Stimulated activated memory B cell treated with anti-CD40 and anti-IgM and Interleukin-4, amounts not matched to agents 10 μg/mL and 1 μg/mL and 100 μg/mL, for 72 hours (primary cell): ENCODE measurements around the gene CACNA2D3.
"Not testable (repeated sequence)": the region's sequence is repeated elsewhere in the genome, so short reads cannot be mapped to it uniquely, and the experiment has no call there.

ENCODE experiments used
- ATAC-seq: fragments of 150-1000 bp; cut with Tn5 transposase; 2 replicates; pipeline ENCODE4 v1.10.0; 2021
- H3K27ac Mint-ChIP-seq: one replicate; pipeline ENCODE4 v1.8.0; 2022; ENCODE audit warnings: mild to moderate bottlenecking, mixed read lengths
- H3K27me3 Mint-ChIP-seq: one replicate; pipeline ENCODE4 v1.8.0; 2022; ENCODE audit warnings: mixed read lengths
- H3K36me3 Mint-ChIP-seq: one replicate; pipeline ENCODE4 v1.8.0; 2022; ENCODE audit warnings: mixed read lengths
- H3K4me1 Mint-ChIP-seq: one replicate; pipeline ENCODE4 v1.8.0; 2022; ENCODE audit warnings: mixed read lengths
- H3K4me3 Mint-ChIP-seq: one replicate; pipeline ENCODE4 v1.8.0; 2022; ENCODE audit warnings: mild to moderate bottlenecking, moderate library complexity, mixed read lengths
- H3K9me3 Mint-ChIP-seq: one replicate; pipeline ENCODE4 v1.8.0; 2022; ENCODE audit warnings: mixed read lengths

CACNA2D3 gene

GRCh38 chr3:55077726-55078125 is 955.4 kb downstream of the CACNA2D3 start:
- no peak for ATAC-seq
- H3K27me3 Mint-ChIP-seq = no peaks in the 10 kb centered on the region
- H3K9me3 Mint-ChIP-seq = peaks cover 3% of the 10 kb centered on the region
- no peaks in the 10 kb centered on the region for H3K4me1 Mint-ChIP-seq
- no peak overlapping the region for H3K4me3 Mint-ChIP-seq
- H3K36me3 Mint-ChIP-seq = no peaks in the 10 kb centered on the region
- H3K27ac Mint-ChIP-seq = no peak overlapping the region

DNA sequence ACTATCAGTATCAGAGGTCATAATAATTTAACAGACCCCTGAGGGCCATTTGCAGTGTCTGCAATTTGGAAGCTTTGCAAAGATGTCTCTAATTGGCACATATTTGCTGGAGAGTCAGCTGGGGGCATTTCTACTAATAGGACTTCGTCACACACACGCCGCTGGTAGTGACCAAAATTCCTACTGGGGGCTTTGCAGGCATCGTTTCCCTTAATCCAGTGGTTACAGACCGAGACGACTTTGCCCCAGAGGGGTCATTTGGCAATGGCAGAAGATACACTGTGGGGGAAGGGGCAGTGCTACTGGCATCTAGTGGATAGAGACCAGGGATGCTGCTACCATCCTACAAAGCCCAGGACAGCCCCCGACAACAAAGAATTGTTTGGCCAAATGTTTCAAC is 956.5 kb downstream of the CACNA2D3 start:
- Mint-ChIP-seq H3K27me3 (no peaks in the 10 kb centered on the region), H3K4me3 (no peak overlapping the region), H3K9me3 (peaks cover 3% of the 10 kb centered on the region), H3K4me1 (no peaks in the 10 kb centered on the region), H3K27ac (no peak overlapping the region), H3K36me3 (no peaks in the 10 kb centered on the region)
- no peak for ATAC-seq

- Mint-ChIP-seq H3K27me3 (no peaks in the 10 kb centered on the region), H3K4me3 (no peak overlapping the region), H3K36me3 (no peaks in the 10 kb centered on the region), H3K4me1 (no peaks in the 10 kb centered on the region), H3K27ac (no peak overlapping the region), H3K9me3 (peaks cover 6% of the 10 kb centered on the region)
- no peak for ATAC-seq
These were observed 962.9 kb downstream of the CACNA2D3 start for GRCh38 chr3:55085231-55085630.

DNA sequence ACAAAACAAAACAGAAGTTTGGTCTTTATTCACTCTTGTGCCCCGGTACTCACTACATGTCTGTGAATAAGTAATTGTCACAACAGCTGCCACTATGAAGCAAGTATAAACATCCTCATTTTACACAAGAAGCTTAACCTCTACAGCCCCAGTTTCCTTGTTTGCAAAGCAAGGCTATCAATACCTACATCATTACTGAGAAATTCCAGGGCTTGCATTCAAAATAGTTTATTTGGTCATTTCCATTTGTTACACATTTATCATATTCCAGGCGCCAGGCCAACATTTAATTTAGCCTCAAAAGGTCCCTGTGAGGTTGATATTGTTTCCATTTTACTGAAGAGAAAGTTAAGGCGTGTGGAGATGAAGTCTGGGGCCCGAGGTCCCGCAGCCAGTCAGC is 966.9 kb downstream of the CACNA2D3 start:
- H3K27ac Mint-ChIP-seq = no peak overlapping the region
- peaks cover 6% of the 10 kb centered on the region for H3K9me3 Mint-ChIP-seq
- H3K4me1 Mint-ChIP-seq = no peaks in the 10 kb centered on the region
- no peak for ATAC-seq
- H3K36me3 Mint-ChIP-seq = no peaks in the 10 kb centered on the region
- H3K4me3 Mint-ChIP-seq = no peak overlapping the region
- H3K27me3 Mint-ChIP-seq = no peaks in the 10 kb centered on the region

DNA sequence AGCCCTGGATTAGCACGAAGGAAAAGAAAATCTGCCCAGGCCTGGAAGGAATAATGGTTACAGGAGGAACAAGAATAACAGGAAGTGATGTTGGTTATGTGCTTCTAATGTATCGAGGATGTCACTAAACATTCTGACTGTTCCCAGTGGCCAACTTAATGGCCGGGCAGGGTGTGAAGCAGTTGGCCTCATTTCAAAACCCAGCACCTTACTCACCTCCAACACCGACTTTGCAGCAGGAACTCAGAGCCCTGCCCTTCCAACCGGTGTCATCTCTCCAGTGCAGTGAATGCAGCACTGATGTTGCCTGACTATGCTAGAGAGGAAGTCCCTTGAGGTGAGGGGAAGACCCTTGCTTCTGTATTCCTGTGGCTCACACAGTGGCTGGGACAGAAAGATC is 967.9 kb downstream of the CACNA2D3 start:
- ATAC-seq = no peak
- no peaks in the 10 kb centered on the region for H3K4me1 Mint-ChIP-seq
- H3K4me3 Mint-ChIP-seq = no peak overlapping the region
- H3K36me3 Mint-ChIP-seq = no peaks in the 10 kb centered on the region
- H3K9me3 Mint-ChIP-seq = peaks cover 6% of the 10 kb centered on the region
- no peaks in the 10 kb centered on the region for H3K27me3 Mint-ChIP-seq
- H3K27ac Mint-ChIP-seq = no peak overlapping the region

DNA sequence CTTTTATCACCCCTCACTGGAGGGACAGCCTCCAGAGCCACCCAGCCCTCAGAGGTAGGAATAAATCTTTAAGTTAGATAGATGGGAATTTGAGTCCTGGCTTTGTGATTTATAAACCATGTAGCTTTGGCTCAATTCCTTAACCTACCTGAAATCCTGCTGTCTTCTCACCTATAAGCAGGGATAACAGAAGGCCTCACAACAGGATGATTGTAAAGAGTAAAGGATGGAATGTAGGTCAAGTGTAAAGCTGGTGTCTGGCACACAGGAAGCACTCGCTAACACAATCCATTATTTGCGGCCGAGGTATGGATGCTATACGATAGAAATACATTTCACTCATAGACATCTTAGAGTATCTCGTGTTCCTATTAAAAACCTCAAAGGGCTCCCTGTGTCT is 968.4 kb downstream of the CACNA2D3 start:
- no peak for ATAC-seq
- Mint-ChIP-seq H3K27me3 (no peaks in the 10 kb centered on the region), H3K4me1 (no peaks in the 10 kb centered on the region), H3K36me3 (no peaks in the 10 kb centered on the region), H3K4me3 (no peak overlapping the region), H3K9me3 (peaks cover 6% of the 10 kb centered on the region), H3K27ac (no peak overlapping the region)

DNA sequence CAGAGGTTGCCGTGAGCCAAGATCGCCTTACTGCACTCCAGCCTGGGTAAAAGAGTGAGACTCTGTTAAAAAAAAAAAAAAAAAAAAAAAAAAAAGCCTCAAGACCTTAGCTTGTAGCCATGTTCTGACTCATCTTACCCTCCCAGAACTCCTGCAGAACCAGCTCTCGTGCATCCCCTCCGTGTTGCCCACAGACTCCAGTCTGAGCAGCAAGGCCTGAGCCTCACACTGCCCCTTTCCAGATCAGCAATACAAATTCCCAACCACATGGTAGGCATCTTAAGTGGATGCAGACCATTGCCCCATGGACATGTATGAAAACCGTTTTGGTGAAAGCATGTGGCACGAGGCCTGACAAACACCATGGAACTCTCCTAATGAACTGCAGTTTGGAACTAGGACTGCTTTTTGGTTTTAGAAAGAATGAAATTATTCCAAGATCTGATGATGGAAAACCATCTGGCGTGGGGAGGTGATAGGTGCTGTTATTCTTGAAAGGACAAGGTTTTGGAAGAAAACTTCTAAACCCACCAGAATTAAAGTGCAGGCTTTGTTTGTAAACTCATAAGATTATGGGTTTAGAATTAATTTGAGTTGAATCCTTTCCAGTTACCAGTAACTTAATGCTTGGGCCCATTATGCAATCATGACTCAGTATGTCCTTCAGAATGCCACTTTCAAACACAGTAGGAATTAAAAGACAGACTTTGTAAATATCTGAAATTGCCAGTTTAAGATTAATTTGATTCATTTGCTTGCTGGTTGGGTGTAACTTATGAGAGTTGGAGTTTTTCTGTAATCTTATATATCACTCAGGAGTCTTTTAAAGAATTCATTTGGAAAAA is 969.3 kb downstream of the CACNA2D3 start:
- Mint-ChIP-seq H3K4me3 (no peak overlapping the region), H3K4me1 (no peaks in the 10 kb centered on the region), H3K36me3 (no peaks in the 10 kb centered on the region), H3K9me3 (peaks cover 11% of the 10 kb centered on the region), H3K27ac (no peak overlapping the region), H3K27me3 (peaks cover 6% of the 10 kb centered on the region)
- no peak for ATAC-seq

DNA sequence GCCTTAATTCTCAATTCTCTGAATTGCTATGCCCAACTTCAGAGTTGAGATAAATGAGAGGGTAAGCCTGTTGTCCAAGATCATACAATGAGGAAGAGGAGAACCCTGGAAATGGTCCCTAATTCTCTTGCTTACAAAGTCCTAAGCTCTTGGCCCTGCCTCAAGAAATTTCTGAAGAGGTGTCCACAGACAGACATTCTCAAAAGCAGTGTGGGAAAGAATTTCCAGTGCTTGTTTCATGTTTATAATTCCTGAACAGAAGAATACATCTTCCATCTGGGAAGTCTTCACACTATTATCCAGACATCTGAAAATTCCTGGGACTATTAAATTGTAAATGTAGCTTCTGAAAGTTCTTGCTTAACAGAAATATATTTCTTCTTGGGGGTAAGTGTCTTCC is 972.3 kb downstream of the CACNA2D3 start:
- no peak overlapping the region for H3K4me3 Mint-ChIP-seq
- H3K27ac Mint-ChIP-seq = no peak overlapping the region
- peaks cover 9% of the 10 kb centered on the region for H3K27me3 Mint-ChIP-seq
- ATAC-seq = no peak
- no peaks in the 10 kb centered on the region for H3K4me1 Mint-ChIP-seq
- no peaks in the 10 kb centered on the region for H3K36me3 Mint-ChIP-seq
- H3K9me3 Mint-ChIP-seq = peaks cover 5% of the 10 kb centered on the region

GRCh38 chr3:55097441-55097840 is 975.1 kb downstream of the CACNA2D3 start:
- Mint-ChIP-seq H3K27me3 (peaks cover 9% of the 10 kb centered on the region), H3K27ac (no peak overlapping the region)
- ATAC-seq = no peak

DNA sequence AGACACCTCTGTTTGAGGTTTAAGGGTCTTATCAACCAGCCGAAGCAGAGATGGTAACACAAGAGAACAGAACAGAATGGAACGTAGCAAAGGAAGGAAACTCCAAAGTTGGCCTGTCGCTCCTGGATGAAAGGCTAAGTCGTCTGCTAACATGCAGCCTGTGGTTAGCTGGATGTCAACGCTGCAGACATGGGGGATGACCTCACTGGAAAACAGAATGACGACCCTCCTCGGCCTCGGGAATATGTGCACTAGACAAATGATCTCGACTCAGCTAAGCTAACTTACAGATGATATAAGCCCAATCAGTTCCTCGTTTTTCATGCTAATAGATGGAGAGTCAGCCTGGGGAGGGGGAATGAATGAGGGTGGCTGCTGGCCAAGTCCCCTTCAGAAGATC is 983.3 kb downstream of the CACNA2D3 start:
- Mint-ChIP-seq H3K4me1 (no peaks in the 10 kb centered on the region), H3K27me3 (no peaks in the 10 kb centered on the region)

More at GRCh38 chr3:55097441-55097840, 975.1 kb downstream of the CACNA2D3 start:
- Mint-ChIP-seq H3K4me3 (no peak overlapping the region), H3K4me1 (no peaks in the 10 kb centered on the region), H3K9me3 (peaks cover 9% of the 10 kb centered on the region), H3K36me3 (no peaks in the 10 kb centered on the region)

DNA sequence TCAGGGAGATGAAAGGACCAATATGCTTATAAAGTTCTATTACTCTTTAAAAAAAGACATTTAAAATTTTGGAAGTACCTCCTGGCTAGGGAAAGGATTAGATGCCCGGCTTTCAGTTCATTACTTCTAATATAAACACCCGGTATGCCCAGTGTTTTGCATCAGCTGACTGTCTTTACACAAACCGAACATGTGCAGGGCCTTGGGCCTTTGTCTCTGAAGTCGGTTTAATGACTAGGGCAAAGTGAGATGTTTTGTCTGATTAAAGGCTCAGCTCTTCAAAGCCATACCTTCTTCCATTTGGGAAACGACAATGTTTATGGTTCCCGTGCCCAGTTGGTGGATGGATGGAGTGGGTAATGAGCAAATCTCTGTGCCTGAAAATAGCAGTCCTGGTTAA is 984.8 kb downstream of the CACNA2D3 start:
- Mint-ChIP-seq H3K4me1 (no peaks in the 10 kb centered on the region), H3K27me3 (no peaks in the 10 kb centered on the region), H3K36me3 (no peaks in the 10 kb centered on the region), H3K27ac (no peak overlapping the region), H3K9me3 (no peaks in the 10 kb centered on the region), H3K4me3 (no peak overlapping the region)
- no peak for ATAC-seq

More for the DNA sequence above, 983.3 kb downstream of the CACNA2D3 start:
- no peaks in the 10 kb centered on the region for H3K36me3 Mint-ChIP-seq
- ATAC-seq = no peak
- H3K27ac Mint-ChIP-seq = no peak overlapping the region
- peaks cover 4% of the 10 kb centered on the region for H3K9me3 Mint-ChIP-seq
- no peak overlapping the region for H3K4me3 Mint-ChIP-seq

- H3K27ac Mint-ChIP-seq, ATAC-seq, H3K9me3 Mint-ChIP-seq, H3K36me3 Mint-ChIP-seq, H3K27me3 Mint-ChIP-seq, H3K4me1 Mint-ChIP-seq, H3K4me3 Mint-ChIP-seq: not testable (repeated sequence)
These were observed 989.6 kb downstream of the CACNA2D3 start for GRCh38 chr3:55111906-55112305.

DNA sequence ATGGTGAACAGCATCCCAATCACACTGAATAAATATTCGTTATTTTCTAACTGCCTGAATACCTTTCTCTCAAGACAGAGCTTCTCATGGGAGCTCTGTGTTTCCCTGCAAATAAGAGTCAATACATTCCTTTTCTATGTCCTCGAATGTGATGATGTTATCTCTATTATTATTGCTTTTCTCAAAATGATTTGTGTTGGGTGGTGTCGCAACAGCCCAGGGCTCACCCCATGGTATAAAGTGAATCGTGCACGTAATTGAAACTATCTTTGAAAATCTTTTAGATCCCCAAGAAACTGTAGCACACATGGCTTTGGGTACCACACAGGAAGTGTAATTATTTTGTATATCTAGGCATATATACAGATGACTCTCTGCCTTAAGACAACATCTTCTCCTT is 996.1 kb downstream of the CACNA2D3 start:
- ATAC-seq = no peak
- H3K4me3 Mint-ChIP-seq = no peak overlapping the region

DNA sequence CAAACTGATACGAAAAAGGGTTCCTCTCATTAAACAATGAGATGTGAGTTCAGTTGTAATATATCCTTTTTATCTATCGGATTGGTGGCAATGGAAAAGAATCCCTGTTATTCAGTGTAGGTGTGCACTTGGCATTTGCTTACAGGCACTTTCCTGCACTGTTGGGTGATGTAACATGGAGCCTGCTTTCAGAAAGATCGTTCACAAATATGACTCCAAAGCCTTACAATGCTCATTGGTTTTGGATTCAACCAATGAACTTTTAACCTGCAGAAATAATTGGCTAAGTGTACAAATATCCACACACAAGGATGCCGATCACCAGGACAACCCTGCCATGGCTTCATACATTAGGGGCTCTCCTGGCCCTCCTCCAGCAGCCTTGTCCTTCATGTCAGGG is 996.9 kb downstream of the CACNA2D3 start:
- Mint-ChIP-seq H3K9me3 (no peaks in the 10 kb centered on the region), H3K4me3 (no peak overlapping the region), H3K36me3 (no peaks in the 10 kb centered on the region), H3K27me3 (no peaks in the 10 kb centered on the region), H3K4me1 (no peaks in the 10 kb centered on the region), H3K27ac (no peak overlapping the region)
- ATAC-seq = no peak

More for the DNA sequence above, 996.1 kb downstream of the CACNA2D3 start:
- no peak overlapping the region for H3K27ac Mint-ChIP-seq
- no peaks in the 10 kb centered on the region for H3K36me3 Mint-ChIP-seq
- H3K9me3 Mint-ChIP-seq = no peaks in the 10 kb centered on the region
- no peaks in the 10 kb centered on the region for H3K27me3 Mint-ChIP-seq
- no peaks in the 10 kb centered on the region for H3K4me1 Mint-ChIP-seq

GRCh38 chr3:55122312-55122711 is 1000.0 kb downstream of the CACNA2D3 start:
- Mint-ChIP-seq H3K36me3 (no peaks in the 10 kb centered on the region), H3K4me3 (no peak overlapping the region), H3K4me1 (no peaks in the 10 kb centered on the region), H3K27me3 (no peaks in the 10 kb centered on the region), H3K27ac (no peak overlapping the region), H3K9me3 (peaks cover under 1% of the 10 kb centered on the region)
- no peak for ATAC-seq
